OCI-LY7 (cell line): ENCODE measurements around the gene KPNA1. TPM values are rescaled to one million over a fixed set of nuclear protein-coding genes. Genes with fewer than 3 reads are reported as not detected.

Source experiments
- BruUV-seq: library from RNA; stranded (reverse); fragments of 400-500 nt; replicated peaks from 2 replicates; lab custom pipeline; 2021; lab: Mats Ljungman, UMichigan
- CTCF ChIA-PET: fragments of 300-600 bp; sonication (Branson Sonifier 250); formaldehyde crosslinking; loops from one replicate; lab custom pipeline; 2022; ENCODE audit warnings: antibody characterized with exemption; ENCODE audit not compliant: unreplicated experiment; lab: Charles Lee
- POLR2A ChIA-PET: fragments of 300-600 bp; sonication (Branson Sonifier 250); formaldehyde crosslinking; loops from one replicate; lab custom pipeline; 2022; ENCODE audit warnings: antibody characterized with exemption; lab: Charles Lee
- DNase-seq: peaks from one replicate; pipeline ENCODE4 v3.0.0-alpha.2; 2015; ENCODE audit warnings: low spot score
- H2AFZ ChIP-seq: fragments of 200-600 bp; sonication (generic), shearing (Covaris generic); 2 replicates; pipeline ENCODE4 v1.6.1; 2014; ENCODE audit warnings: mild to moderate bottlenecking, antibody characterized with exemption, low read length, moderate library complexity
- H3K27ac ChIP-seq: fragments of 200-600 bp; sonication (generic); 2 replicates; pipeline ENCODE4 v1.5.1; 2014; ENCODE audit warnings: mixed run types, low read depth, mild to moderate bottlenecking, moderate library complexity, low read length, inconsistent platforms; ENCODE audit not compliant: poor library complexity, severe bottlenecking
- H3K36me3 ChIP-seq: fragments of 200-600 bp; sonication (generic); 2 replicates; pipeline ENCODE4 v1.6.1; 2014; ENCODE audit warnings: mild to moderate bottlenecking, antibody characterized with exemption, low read length, moderate library complexity, mixed read lengths; ENCODE audit not compliant: insufficient read depth
- H3K4me1 ChIP-seq: fragments of 200-600 bp; sonication (generic); 2 replicates; pipeline ENCODE4 v1.5.1; 2014; ENCODE audit warnings: mild to moderate bottlenecking, low read length; ENCODE audit not compliant: insufficient read depth, poor library complexity, severe bottlenecking
- H3K4me2 ChIP-seq: fragments of 200-600 bp; sonication (generic); 2 replicates; pipeline ENCODE4 v1.6.1; 2014; ENCODE audit warnings: mild to moderate bottlenecking, low read length
- H3K4me3 ChIP-seq: fragments of 200-600 bp; sonication (generic); 2 replicates; pipeline ENCODE4 v1.5.1; 2014; ENCODE audit warnings: mild to moderate bottlenecking, low read depth, low read length; ENCODE audit not compliant: poor library complexity, severe bottlenecking
- H3K79me2 ChIP-seq: fragments of 200-600 bp; sonication (generic); 2 replicates; pipeline ENCODE4 v1.6.1; 2016; ENCODE audit warnings: low read depth, mild to moderate bottlenecking, low read length, moderate library complexity, mixed read lengths; ENCODE audit not compliant: insufficient read depth
- H3K9me2 ChIP-seq: fragments of 200-600 bp; sonication (generic); 2 replicates; pipeline ENCODE4 v1.6.1; 2016; ENCODE audit warnings: mild to moderate bottlenecking, low read length, mixed read lengths; ENCODE audit not compliant: insufficient read depth
- H3K9me3 ChIP-seq: fragments of 200-600 bp; sonication (generic); 2 replicates; pipeline ENCODE4 v1.6.1; 2014; ENCODE audit warnings: mild to moderate bottlenecking, mixed run types, low read length, mixed read lengths
- H4K20me1 ChIP-seq: fragments of 200-600 bp; sonication (generic); 2 replicates; pipeline ENCODE4 v1.6.1; 2014; ENCODE audit warnings: mild to moderate bottlenecking, antibody characterized with exemption, low read length, moderate library complexity, mixed read lengths; ENCODE audit not compliant: insufficient read depth
- EZH2phosphoT487 ChIP-seq: fragments of 200-600 bp; sonication (generic); IDR thresholded peaks from 2 replicates; pipeline ENCODE4 v1.6.1; 2018; ENCODE audit warnings: low read depth, borderline replicate concordance, mild to moderate bottlenecking, mixed run types, antibody characterized with exemption, low read length, moderate library complexity, mixed read lengths
- intact Hi-C: fragments of 100-400 bp; cut with micrococcal nuclease; formaldehyde crosslinking; loops from one replicate; pipeline ENCODE4 v1.10.0; 2022; ENCODE audit not compliant: unreplicated experiment
- total RNA-seq, 2 experiments: library from RNA; depleted of rRNA in 1 of 2; stranded (reverse); fragments of >200 nt in 1 of 2; shearing (Covaris generic) in 1 of 2; gene quantifications; 2 replicates each; pipeline ENCODE4 v1.2.3, GENCODE V29; 2014 to 2022
- TF ChIP-seq, protein P1 (sequence below): fragments of 200-600 bp; sonication (generic); conservative IDR thresholded peaks from 2 replicates; pipeline ENCODE4 v1.5.1; 2014; ENCODE audit warnings: mild to moderate bottlenecking, antibody characterized with exemption, low read length, moderate library complexity, mixed read lengths

The KPNA1 gene
- total RNA-seq, 2 experiments from 2014 or later: 20.0 to 77.5 TPM

DNA sequence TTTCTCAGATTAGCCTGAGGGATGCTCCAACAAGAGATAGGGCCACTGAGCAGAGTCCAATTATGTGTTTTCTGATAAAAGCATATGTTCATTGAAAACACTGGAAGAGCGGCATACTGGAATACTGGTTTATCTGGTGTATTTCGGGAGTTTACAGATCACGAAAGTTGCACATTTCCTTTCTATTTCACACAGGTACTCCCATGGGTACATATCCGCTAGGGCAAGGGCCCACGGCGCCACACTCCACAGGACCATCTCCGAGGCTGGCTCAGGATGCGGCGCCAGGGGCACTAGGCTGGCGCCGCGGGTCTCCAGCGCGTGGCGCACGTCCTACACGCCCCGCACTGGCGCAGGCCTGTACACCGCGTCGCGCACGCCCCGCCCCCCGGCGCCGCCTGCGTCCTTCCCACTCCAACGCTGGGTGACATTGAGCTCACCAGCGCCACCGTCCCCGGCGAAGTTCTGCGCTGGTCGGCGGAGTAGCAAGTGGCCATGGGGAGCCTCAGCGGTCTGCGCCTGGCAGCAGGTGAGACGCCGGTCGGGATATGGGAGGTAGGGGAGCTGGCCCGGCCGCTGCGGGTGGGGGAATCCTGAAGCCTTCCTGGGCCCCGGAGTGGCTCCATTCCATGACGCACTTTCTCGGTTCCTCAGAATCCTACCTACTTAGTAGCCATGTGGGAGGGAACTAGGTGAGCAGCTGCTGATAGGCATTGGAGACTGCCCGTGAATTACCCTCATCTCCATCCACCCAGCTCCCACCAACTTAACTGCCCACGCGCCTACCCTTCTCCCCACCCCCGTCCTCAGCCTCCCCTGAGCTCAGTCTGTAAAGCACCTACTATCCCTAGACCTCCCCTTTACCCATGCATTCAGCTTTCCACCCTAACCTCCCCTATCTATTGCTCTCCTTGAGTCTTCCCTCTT lies 130.7 kb downstream of the KPNA1 start, which contains the start of gene FAM162A:
Gene FAM162A (plus strand): TSS at position 412 of the 927 bp plus-strand sequence. CDS start 84 bp downstream, at position 496.
- H3K9me3 ChIP-seq: no peaks in the 10 kb centered on the region
- peak within 1 kb of the TSS; percentile 98 for H3K4me2 ChIP-seq
- TF ChIP-seq, protein P1, sequence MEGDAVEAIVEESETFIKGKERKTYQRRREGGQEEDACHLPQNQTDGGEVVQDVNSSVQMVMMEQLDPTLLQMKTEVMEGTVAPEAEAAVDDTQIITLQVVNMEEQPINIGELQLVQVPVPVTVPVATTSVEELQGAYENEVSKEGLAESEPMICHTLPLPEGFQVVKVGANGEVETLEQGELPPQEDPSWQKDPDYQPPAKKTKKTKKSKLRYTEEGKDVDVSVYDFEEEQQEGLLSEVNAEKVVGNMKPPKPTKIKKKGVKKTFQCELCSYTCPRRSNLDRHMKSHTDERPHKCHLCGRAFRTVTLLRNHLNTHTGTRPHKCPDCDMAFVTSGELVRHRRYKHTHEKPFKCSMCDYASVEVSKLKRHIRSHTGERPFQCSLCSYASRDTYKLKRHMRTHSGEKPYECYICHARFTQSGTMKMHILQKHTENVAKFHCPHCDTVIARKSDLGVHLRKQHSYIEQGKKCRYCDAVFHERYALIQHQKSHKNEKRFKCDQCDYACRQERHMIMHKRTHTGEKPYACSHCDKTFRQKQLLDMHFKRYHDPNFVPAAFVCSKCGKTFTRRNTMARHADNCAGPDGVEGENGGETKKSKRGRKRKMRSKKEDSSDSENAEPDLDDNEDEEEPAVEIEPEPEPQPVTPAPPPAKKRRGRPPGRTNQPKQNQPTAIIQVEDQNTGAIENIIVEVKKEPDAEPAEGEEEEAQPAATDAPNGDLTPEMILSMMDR: peak; percentile 80
- TF ChIP-seq EZH2phosphoT487: no peak
- intact Hi-C loops: loop anchor here (1.0 to 10.0 kb wide), 5 partner anchors 32 to 838 kb away; partner anchors contain the start of genes KPNA1, SEC22A and WDR5B
- no TSS peak for BruUV-seq
- H4K20me1 ChIP-seq: peaks cover 4% of the 10 kb centered on the region; the same call in 1 of the 2 replicates
- H3K4me1 ChIP-seq: peaks cover 47% of the 10 kb centered on the region
- ChIA-PET POLR2A (interaction anchor here (0.5 to 4.1 kb wide), 23 partner anchors 9 to 580 kb away, joined by 3 to 44 read pairs (median 4); partner anchors contain the start of genes KPNA1, PARP14 and WDR5B), CTCF (interaction anchor here (1.0 to 1.3 kb wide), 6 partner anchors 9 to 837 kb away, joined by 3 to 8 read pairs (median 4); partner anchors contain the start of gene WDR5B)
- H3K79me2 ChIP-seq: peaks cover 61% of the 10 kb centered on the region
- peak; percentile 96 for DNase-seq
- H2AFZ ChIP-seq: peak within 1 kb of the TSS; percentile 91
- H3K9me2 ChIP-seq: no peaks in the 10 kb centered on the region
- H3K27ac ChIP-seq: peak within 1 kb of the TSS; percentile 74
- H3K36me3 ChIP-seq: peaks cover 40% of the 10 kb centered on the region
- peak within 1 kb of the TSS; percentile 83 for H3K4me3 ChIP-seq

DNA sequence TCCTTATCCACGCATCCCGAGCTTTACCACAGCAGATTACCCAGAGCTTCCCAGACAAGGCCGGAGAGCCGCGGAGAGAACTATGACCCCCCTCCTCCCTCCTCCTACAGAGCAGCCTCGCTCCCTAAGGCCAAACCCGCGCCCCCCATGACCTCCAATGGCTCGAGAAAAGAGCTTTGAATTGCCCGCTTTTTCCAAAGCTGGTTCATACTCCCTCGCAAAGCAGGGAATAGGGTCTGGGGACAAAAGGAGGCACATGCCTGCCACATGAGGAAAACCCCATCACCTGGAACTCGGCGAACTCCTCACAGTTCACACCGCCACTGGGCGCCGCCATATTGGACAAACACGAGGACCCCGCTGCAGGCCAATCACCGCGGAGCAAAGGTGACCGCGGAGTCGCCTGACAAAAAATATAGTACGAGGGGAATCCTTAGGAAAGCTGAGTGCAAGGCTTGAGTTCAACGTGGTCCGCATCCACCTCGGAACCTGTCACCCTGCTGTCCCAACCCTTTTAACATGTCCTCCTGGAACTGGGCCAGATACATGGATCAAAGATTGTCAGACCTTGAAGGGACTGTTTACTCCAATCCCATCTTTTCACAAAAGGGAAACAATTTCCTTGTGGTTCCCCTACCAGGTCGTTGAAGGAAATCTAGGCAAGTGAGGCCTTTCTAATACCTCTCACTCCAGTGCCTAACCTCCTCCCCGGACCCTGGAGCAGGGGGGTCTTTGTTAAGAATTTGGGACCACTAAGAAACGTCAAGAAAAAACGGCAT lies 131.7 kb downstream of the KPNA1 start, which contains the start of gene MIX23:
Gene MIX23 (minus strand): TSS at position 344 of the 779 bp plus-strand sequence. CDS start 7 bp downstream, at position 337.
- TF ChIP-seq EZH2phosphoT487: no peak
- no TSS peak for BruUV-seq
- peak; percentile 88 for DNase-seq
- CTCF ChIA-PET: no interaction called here
- Histone ChIP-seq H3K4me3 (peak within 1 kb of the TSS; percentile 83), H3K9me3 (no peaks in the 10 kb centered on the region), H3K36me3 (peaks cover 50% of the 10 kb centered on the region), H3K27ac (peak within 1 kb of the TSS; percentile 74), H3K4me2 (peak within 1 kb of the TSS; percentile 98), H3K79me2 (peaks cover 70% of the 10 kb centered on the region), H3K9me2 (no peaks in the 10 kb centered on the region), H4K20me1 (peaks cover 4% of the 10 kb centered on the region; the same call in 1 of the 2 replicates), H3K4me1 (peaks cover 48% of the 10 kb centered on the region), H2AFZ (peak within 1 kb of the TSS; percentile 91)
- intact Hi-C loops: loop anchor here (1.0 to 10.0 kb wide), 4 partner anchors 129 to 837 kb away; partner anchors contain the start of genes KPNA1 and SEC22A
- POLR2A ChIA-PET: interaction anchor here (0.5 to 4.1 kb wide), 9 partner anchors 11 to 436 kb away, joined by 3 to 44 read pairs (median 3); partner anchors contain the start of gene WDR5B
